BE2C (cell line): Measurements from ENCODE around the gene GRIN2D.

Source experiments
- DNase-seq: peaks from one replicate; pipeline ENCODE4 v3.0.0-alpha.2; 2020
- H3K27me3 ChIP-seq: fragments of 250-450 bp; sonication (Bioruptor Pico); 2 replicates; pipeline ENCODE4 v1.5.1; 2020; ENCODE audit warnings: mild to moderate bottlenecking
- H3K36me3 ChIP-seq: fragments of 250-450 bp; sonication (Bioruptor Pico); 2 replicates; pipeline ENCODE4 v1.5.1; 2020; ENCODE audit warnings: mild to moderate bottlenecking
- H3K4me1 ChIP-seq: fragments of 250-450 bp; sonication (Bioruptor Pico); 2 replicates; pipeline ENCODE4 v1.5.1; 2020
- H3K4me3 ChIP-seq: 2 replicates; pipeline ENCODE4 v1.5.1; 2011; ENCODE audit warnings: low read depth, low read length
- H3K9me3 ChIP-seq: fragments of 250-450 bp; sonication (Bioruptor Pico); 2 replicates; pipeline ENCODE4 v1.5.1; 2020
- CTCF ChIP-seq: IDR thresholded peaks from 2 replicates; pipeline ENCODE4 v1.5.1; 2012; ENCODE audit warnings: mild to moderate bottlenecking, low read depth, low read length

The GRIN2D gene

GRCh38 chr19:48394331-48395169 is 1.1 kb downstream of the GRIN2D start:
- Histone ChIP-seq H3K4me3 (no peak overlapping the region), H3K27me3 (peaks cover 39% of the 10 kb centered on the region), H3K4me1 (peaks cover 14% of the 10 kb centered on the region), H3K36me3 (no peaks in the 10 kb centered on the region), H3K9me3 (no peaks in the 10 kb centered on the region)
- TF ChIP-seq CTCF: no peak
- DNase-seq: no peak

- Histone ChIP-seq H3K4me3 (no peak overlapping the region), H3K27me3 (peaks cover 39% of the 10 kb centered on the region), H3K9me3 (no peaks in the 10 kb centered on the region), H3K4me1 (peaks cover 17% of the 10 kb centered on the region), H3K36me3 (no peaks in the 10 kb centered on the region)
- DNase-seq: no peak
- no peak for TF ChIP-seq CTCF
These were observed 1.6 kb downstream of the GRIN2D start for GRCh38 chr19:48395170-48395455.

GRCh38 chr19:48395499-48395898 is 2.0 kb downstream of the GRIN2D start:
- Histone ChIP-seq H3K27me3 (peaks cover 39% of the 10 kb centered on the region), H3K9me3 (no peaks in the 10 kb centered on the region), H3K36me3 (no peaks in the 10 kb centered on the region), H3K4me1 (peaks cover 17% of the 10 kb centered on the region), H3K4me3 (no peak overlapping the region)
- no peak for TF ChIP-seq CTCF
- DNase-seq: no peak

GRCh38 chr19:48396016-48396823 is 2.8 kb downstream of the GRIN2D start:
- TF ChIP-seq CTCF: no peak
- H3K4me1 ChIP-seq: peaks cover 17% of the 10 kb centered on the region
- peaks cover 39% of the 10 kb centered on the region for H3K27me3 ChIP-seq
- no peak overlapping the region for H3K4me3 ChIP-seq
- H3K9me3 ChIP-seq: no peaks in the 10 kb centered on the region
- no peaks in the 10 kb centered on the region for H3K36me3 ChIP-seq
- DNase-seq: no peak

GRCh38 chr19:48396824-48397176 is 3.3 kb downstream of the GRIN2D start:
- Histone ChIP-seq H3K36me3 (no peaks in the 10 kb centered on the region), H3K27me3 (peaks cover 39% of the 10 kb centered on the region), H3K4me1 (peaks cover 17% of the 10 kb centered on the region), H3K4me3 (no peak overlapping the region), H3K9me3 (no peaks in the 10 kb centered on the region)
- DNase-seq: no peak
- no peak for TF ChIP-seq CTCF
